ENCODE results near the gene DNM1.

The DNM1 gene

DNA sequence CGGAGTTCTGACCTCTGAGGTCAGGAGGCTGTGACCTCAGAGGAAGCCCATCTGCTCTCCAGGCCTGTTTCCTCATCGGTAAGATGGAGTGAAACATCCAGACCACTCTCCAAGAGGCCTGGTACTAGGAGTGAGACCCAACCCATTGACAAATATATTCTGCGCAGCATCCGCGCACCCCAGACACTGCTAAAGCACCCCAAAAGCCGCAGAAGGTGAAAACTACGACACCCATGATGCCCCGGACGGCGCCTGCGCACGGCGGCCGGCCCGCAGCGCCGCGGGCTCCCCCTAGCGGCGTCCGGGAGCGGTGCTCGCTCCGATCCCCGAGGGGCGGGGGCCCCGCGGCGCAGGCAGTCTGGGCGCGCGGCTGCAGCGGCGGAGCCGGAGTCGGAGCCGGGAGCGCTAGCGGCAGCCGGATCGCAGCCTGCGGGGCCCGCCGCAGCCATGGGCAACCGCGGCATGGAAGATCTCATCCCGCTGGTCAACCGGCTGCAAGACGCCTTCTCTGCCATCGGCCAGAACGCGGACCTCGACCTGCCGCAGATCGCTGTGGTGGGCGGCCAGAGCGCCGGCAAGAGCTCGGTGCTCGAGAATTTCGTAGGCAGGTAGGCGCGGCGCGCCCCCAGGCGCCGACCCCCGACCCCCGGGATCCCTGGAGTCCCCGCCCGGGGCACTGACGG, at the start of gene DNM1:
Gene DNM1 (plus strand): TSS at position 356 of the 683 bp plus-strand sequence. CDS start 92 bp downstream, at position 448.
- no peaks in the 10 kb centered on the region for H3K36me3 ChIP-seq (ENCODE audit: control insufficient read depth in 1 of 2, insufficient read depth in 2 of 2, low read length in 2 of 2)
- H3K27ac ChIP-seq (ENCODE audit: low read depth, low read length) = no peak within 1 kb of the TSS
- peaks cover 14 to 16% of the 10 kb centered on the region in 2 donors for H3K27me3 ChIP-seq (ENCODE audit: control insufficient read depth in 1 of 2, insufficient read depth in 2 of 2, low read length in 2 of 2)
- H3K9me3 ChIP-seq (ENCODE audit: control insufficient read depth in 1 of 2, low read length in 2 of 2) = no peaks in the 10 kb centered on the region
- H3K4me3 ChIP-seq (ENCODE audit: low read depth in 1 of 2, low read length in 2 of 2) = peak within 1 kb of the TSS; percentile 59 to 78
- H3K4me1 ChIP-seq (ENCODE audit: control insufficient read depth in 1 of 2, insufficient read depth in 2 of 2, low read length in 2 of 2) = peaks cover 7 to 13% of the 10 kb centered on the region in 2 donors
- peak within 1 kb of the TSS in 1 of 2 donors; percentile 51 for H3K9ac ChIP-seq (ENCODE audit: low read depth in 1 of 2, low read length in 2 of 2)

DNA sequence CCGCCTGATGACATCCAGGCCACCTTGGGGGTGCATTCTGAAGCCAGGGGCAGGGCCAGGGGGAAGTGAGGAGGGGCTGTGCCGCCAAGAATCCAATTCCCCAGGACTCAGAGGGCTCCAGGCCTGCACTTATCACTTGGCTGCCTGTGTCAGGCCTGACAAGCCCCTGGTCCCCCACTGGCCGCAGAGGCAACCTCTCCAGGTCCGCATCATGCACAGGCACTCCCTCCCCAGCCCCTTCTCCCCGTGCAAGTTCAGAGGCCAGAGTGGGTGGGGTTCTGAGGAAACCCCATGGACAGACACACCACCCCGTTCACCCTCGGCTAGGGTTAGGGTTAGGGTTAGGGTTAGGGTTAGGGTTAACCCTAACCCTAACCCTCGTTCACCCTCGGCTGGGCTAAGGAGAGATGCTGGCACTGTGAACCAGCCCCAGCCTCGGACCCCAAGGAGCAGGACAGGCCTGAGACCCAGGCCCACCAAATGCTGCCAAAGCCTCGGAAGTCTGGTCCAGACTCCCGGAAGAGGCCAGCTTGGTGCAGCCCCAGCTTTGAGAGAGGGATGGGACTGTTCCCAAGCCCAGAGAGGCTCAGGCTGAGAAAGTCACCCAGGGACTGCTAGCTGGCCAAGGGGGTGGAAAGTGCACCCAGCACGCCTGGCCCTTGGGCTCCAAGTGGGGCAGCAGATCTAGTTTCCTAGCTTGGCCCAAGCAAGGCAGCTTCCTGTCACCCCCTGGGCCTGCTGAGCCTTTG, 49.1 kb upstream of the DNM1 start:
- H3K9me3 ChIP-seq (ENCODE audit: control insufficient read depth in 1 of 2, low read length in 2 of 2) = no peaks in the 10 kb centered on the region
- H3K27ac ChIP-seq (ENCODE audit: low read depth, low read length) = no peak overlapping the region
- peaks cover 13 to 16% of the 10 kb centered on the region in 2 donors for H3K4me1 ChIP-seq (ENCODE audit: control insufficient read depth in 1 of 2, insufficient read depth in 2 of 2, low read length in 2 of 2)
- no peaks in the 10 kb centered on the region for H3K36me3 ChIP-seq (ENCODE audit: control insufficient read depth in 1 of 2, insufficient read depth in 2 of 2, low read length in 2 of 2)
- no peaks in the 10 kb centered on the region for H3K27me3 ChIP-seq (ENCODE audit: control insufficient read depth in 1 of 2, insufficient read depth in 2 of 2, low read length in 2 of 2)
- H3K4me3 ChIP-seq (ENCODE audit: low read depth in 1 of 2, low read length in 2 of 2) = no peak overlapping the region
- no peak overlapping the region for H3K9ac ChIP-seq (ENCODE audit: low read depth in 1 of 2, low read length in 2 of 2)

DNA sequence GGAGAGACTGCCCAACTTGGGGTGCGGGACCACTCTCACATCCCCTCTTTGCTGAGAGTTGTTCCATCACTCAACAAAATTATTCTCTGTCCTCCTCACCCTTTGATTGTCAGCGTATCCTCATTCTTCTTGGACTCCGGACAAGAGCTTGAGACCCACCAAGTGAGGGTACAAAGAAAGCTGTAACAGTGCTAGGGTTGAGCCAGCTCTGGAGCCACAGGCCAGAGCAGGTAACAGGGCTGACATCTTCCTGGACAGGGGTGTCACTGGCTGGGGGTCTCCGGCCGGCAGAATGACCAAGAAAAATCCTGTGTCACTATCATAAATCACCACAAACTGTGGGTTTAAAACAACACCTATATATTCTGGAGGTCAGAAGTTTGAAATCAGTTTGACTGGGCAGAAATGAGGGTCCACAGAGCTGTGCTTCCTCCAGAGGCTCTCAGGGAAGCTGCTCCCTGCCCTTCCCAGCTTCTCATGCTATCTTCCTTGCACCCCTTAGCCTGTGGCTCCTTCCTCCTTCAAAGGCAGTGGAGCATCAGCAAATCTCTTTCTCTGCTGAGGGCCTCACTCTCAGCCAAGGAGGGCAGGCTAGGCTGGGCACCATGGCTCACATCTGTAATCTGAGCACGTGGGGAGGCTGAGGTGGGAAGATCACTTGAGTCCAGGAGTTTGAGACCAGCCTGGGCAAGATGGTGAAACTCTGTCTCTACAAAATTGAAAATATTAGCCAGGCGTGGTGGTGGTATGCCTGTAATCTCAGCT, 47.3 kb upstream of the DNM1 start:
- Histone ChIP-seq H3K9me3 (ENCODE audit: control insufficient read depth in 1 of 2, low read length in 2 of 2) (no peaks in the 10 kb centered on the region), H3K36me3 (ENCODE audit: control insufficient read depth in 1 of 2, insufficient read depth in 2 of 2, low read length in 2 of 2) (no peaks in the 10 kb centered on the region), H3K4me3 (ENCODE audit: low read depth in 1 of 2, low read length in 2 of 2) (no peak overlapping the region)

DNA sequence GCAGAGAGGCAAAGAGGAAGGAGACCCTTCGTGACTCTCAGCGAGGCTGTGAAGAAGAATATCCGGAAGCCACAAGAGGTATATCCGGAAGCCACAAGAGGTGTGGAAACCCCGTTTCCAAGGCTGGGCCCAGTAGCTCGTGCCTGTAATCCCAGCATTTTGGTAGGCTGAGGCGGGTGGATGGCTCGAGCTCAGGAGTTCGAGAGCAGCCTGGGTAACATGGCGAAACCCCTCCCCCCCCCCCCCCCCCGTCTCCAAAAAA, 43.7 kb upstream of the DNM1 start:
- H3K4me3 ChIP-seq (ENCODE audit: low read depth in 1 of 2, low read length in 2 of 2) = peak overlapping the region; percentile 70 to 80
- H3K27me3 ChIP-seq (ENCODE audit: control insufficient read depth in 1 of 2, insufficient read depth in 2 of 2, low read length in 2 of 2) = no peaks in the 10 kb centered on the region
- H3K9me3 ChIP-seq (ENCODE audit: control insufficient read depth in 1 of 2, low read length in 2 of 2) = no peaks in the 10 kb centered on the region
- peaks cover 0 to 19% of the 10 kb centered on the region in 2 donors for H3K36me3 ChIP-seq (ENCODE audit: control insufficient read depth in 1 of 2, insufficient read depth in 2 of 2, low read length in 2 of 2)
- H3K27ac ChIP-seq (ENCODE audit: low read depth, low read length) = peak overlapping the region; percentile 34
- H3K4me1 ChIP-seq (ENCODE audit: control insufficient read depth in 1 of 2, insufficient read depth in 2 of 2, low read length in 2 of 2) = peaks cover 14 to 16% of the 10 kb centered on the region in 2 donors
- H3K9ac ChIP-seq (ENCODE audit: low read depth in 1 of 2, low read length in 2 of 2) = peak overlapping the region; percentile 63 to 65

More for the DNA sequence above, 47.3 kb upstream of the DNM1 start:
- H3K27me3 ChIP-seq (ENCODE audit: control insufficient read depth in 1 of 2, insufficient read depth in 2 of 2, low read length in 2 of 2) = no peaks in the 10 kb centered on the region
- peaks cover 8 to 11% of the 10 kb centered on the region in 2 donors for H3K4me1 ChIP-seq (ENCODE audit: control insufficient read depth in 1 of 2, insufficient read depth in 2 of 2, low read length in 2 of 2)
- H3K27ac ChIP-seq (ENCODE audit: low read depth, low read length) = no peak overlapping the region
- no peak overlapping the region for H3K9ac ChIP-seq (ENCODE audit: low read depth in 1 of 2, low read length in 2 of 2)

DNA sequence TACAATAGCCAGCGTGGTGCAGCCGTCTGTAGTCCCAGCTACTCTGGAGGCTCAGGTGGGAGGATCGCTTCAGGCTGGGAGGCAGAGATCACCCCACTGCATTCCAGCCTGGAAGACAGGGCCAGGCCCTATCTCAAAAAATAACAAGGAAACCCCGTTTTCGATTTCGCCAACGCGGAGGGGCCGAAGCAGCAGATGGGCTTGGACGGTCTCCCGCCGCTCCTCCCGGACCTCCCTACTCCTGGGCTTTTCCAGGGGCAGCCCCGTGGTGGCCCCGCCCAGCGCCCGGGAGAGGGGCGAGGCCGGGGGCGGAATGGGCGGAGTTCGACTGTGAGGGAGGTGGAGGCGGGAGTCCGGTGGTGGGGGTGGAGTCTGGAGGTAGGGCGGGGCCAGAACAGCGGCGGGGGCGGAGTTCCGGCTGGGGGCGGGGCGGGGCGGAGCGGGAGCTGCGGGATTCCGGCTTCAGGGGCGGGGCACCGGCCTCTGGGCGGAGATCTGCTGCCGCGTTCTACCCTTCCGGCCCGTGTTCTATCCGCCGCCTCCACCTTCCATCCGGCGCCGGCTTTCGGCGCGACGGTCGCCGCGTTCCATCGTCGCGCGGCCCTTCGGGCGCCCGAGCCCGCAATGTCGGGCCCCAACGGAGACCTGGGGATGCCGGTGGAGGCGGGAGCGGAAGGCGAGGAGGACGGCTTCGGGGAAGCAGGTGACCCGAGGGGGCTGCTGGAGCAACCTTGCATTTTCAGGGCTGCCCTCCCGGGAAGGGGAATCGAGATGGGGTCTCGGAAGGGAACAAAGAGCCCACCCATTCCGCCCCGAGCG, 43.2 kb upstream of the DNM1 start, which contains the start of gene BBLN:
Gene BBLN (plus strand): TSS at position 482 of the 819 bp plus-strand sequence. CDS start 143 bp downstream, at position 625.
- Histone ChIP-seq H3K9ac (ENCODE audit: low read depth in 1 of 2, low read length in 2 of 2) (peak within 1 kb of the TSS; percentile 81 to 86), H3K27ac (ENCODE audit: low read depth, low read length) (peak within 1 kb of the TSS; percentile 34), H3K9me3 (ENCODE audit: control insufficient read depth in 1 of 2, low read length in 2 of 2) (no peaks in the 10 kb centered on the region), H3K4me3 (ENCODE audit: low read depth in 1 of 2, low read length in 2 of 2) (peak within 1 kb of the TSS; percentile 80 to 88), H3K27me3 (ENCODE audit: control insufficient read depth in 1 of 2, insufficient read depth in 2 of 2, low read length in 2 of 2) (no peaks in the 10 kb centered on the region), H3K36me3 (ENCODE audit: control insufficient read depth in 1 of 2, insufficient read depth in 2 of 2, low read length in 2 of 2) (peaks cover 0 to 22% of the 10 kb centered on the region in 2 donors), H3K4me1 (ENCODE audit: control insufficient read depth in 1 of 2, insufficient read depth in 2 of 2, low read length in 2 of 2) (peaks cover 14 to 16% of the 10 kb centered on the region in 2 donors)

DNA sequence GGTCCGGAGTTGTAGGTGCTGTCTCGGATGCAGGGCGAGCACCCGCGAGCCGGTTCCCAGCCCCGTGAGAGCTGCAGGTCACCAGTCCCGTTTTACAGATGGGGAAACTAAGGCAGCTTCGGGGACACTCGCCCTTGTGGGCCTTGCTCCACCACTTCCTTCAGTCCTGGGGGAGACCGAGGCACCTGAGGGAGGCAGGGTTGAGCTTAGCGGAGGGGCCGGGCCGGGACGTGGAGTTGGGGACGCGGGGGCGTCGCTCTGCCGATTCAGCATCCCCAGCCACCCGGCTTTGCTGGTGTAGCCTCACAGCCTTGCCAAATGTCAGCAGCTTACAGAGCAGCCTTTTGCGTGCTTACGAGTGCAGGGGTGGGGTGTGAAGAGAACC, 42.6 kb upstream of the DNM1 start:
- no peaks in the 10 kb centered on the region for H3K9me3 ChIP-seq (ENCODE audit: control insufficient read depth in 1 of 2, low read length in 2 of 2)
- H3K27me3 ChIP-seq (ENCODE audit: control insufficient read depth in 1 of 2, insufficient read depth in 2 of 2, low read length in 2 of 2) = no peaks in the 10 kb centered on the region
- peaks cover 0 to 22% of the 10 kb centered on the region in 2 donors for H3K36me3 ChIP-seq (ENCODE audit: control insufficient read depth in 1 of 2, insufficient read depth in 2 of 2, low read length in 2 of 2)
- peak overlapping the region; percentile 81 to 86 for H3K9ac ChIP-seq (ENCODE audit: low read depth in 1 of 2, low read length in 2 of 2)
- no peak overlapping the region for H3K27ac ChIP-seq (ENCODE audit: low read depth, low read length)
- H3K4me3 ChIP-seq (ENCODE audit: low read depth in 1 of 2, low read length in 2 of 2) = peak overlapping the region; percentile 80 to 88
- H3K4me1 ChIP-seq (ENCODE audit: control insufficient read depth in 1 of 2, insufficient read depth in 2 of 2, low read length in 2 of 2) = peaks cover 14 to 16% of the 10 kb centered on the region in 2 donors

DNA sequence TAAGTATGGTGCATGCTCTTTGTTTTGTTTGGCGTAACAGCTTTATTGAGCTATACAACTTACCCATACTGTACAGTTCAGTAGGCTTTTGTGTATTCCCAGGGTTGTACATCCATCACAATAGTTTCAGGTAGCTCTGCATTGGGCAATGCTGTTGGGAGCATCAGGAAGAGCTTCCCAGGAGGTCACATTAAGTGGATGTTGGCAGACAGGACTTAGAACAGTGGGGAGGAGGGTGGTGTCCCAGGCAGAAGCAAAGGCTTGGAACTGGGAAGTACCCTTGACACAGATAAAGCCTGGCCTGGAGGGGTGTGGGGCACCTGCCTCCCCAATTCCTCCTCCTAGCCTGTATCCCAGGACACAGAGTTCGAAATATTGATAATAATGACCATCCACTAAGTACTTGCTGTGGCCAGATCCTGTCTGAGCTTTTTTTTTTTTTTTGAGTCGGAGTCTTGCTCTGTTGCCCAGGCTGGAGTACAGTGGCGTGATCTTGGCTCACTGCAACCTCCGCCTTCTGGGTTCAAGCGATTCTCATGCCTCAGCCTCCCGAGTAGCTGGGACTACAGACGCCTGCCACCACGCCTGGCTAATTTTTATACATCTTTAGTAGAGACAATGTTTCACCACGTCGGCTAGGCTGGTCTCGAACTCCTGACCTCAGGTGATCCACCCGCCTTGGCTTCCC, 41.8 kb upstream of the DNM1 start:
- H3K27me3 ChIP-seq (ENCODE audit: control insufficient read depth in 1 of 2, insufficient read depth in 2 of 2, low read length in 2 of 2) = no peaks in the 10 kb centered on the region
- peaks cover 14 to 16% of the 10 kb centered on the region in 2 donors for H3K4me1 ChIP-seq (ENCODE audit: control insufficient read depth in 1 of 2, insufficient read depth in 2 of 2, low read length in 2 of 2)
- no peaks in the 10 kb centered on the region for H3K9me3 ChIP-seq (ENCODE audit: control insufficient read depth in 1 of 2, low read length in 2 of 2)
- H3K36me3 ChIP-seq (ENCODE audit: control insufficient read depth in 1 of 2, insufficient read depth in 2 of 2, low read length in 2 of 2) = peaks cover under 1 to 29% of the 10 kb centered on the region in 2 donors
- H3K4me3 ChIP-seq (ENCODE audit: low read depth in 1 of 2, low read length in 2 of 2) = peak overlapping the region; percentile 80 to 88
- H3K27ac ChIP-seq (ENCODE audit: low read depth, low read length) = no peak overlapping the region
- peak overlapping the region in 1 of 2 donors; percentile 86 for H3K9ac ChIP-seq (ENCODE audit: low read depth in 1 of 2, low read length in 2 of 2)

DNA sequence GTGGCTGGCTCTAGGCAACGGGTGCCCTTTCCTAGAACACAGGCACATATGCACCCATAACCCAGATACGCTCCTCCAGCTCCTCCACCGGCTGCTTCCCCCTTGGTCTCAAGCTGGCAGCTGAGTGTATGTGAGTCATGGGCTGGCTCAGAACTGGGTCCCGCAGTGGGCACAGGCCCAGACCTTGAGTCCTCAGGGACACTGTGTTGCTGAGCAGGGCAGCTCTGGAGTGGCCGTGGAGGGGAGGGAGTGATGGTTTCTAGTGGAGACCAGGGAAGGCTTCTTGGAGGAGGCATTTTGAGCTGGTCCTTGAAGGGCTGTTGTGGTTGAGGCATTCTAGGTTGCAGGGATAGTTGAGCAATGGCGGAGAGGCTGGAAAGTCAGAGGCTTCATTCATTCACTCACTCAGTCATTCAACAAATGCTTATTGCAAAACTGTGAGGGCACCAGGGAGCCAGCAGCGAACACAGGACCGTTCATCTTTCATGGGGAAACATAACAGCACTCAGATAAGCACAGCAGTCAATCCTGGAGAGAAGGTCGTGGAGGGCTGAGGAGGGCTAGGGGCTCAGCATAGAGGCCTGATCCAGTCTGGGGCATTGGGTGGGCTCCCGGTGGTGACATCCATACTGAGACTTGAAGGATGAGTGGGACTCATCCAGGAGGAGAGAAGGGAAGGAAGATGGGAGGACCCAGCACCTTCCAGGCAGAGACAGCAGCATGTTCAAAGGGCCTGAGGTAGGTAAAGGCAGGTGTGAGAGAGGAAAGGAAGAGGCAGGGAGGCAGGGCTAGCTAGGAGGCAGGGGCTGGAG, 40.8 kb upstream of the DNM1 start:
- H3K27ac ChIP-seq (ENCODE audit: low read depth, low read length) = no peak overlapping the region
- H3K9me3 ChIP-seq (ENCODE audit: control insufficient read depth in 1 of 2, low read length in 2 of 2) = no peaks in the 10 kb centered on the region
- peaks cover 14 to 16% of the 10 kb centered on the region in 2 donors for H3K4me1 ChIP-seq (ENCODE audit: control insufficient read depth in 1 of 2, insufficient read depth in 2 of 2, low read length in 2 of 2)
- no peaks in the 10 kb centered on the region for H3K27me3 ChIP-seq (ENCODE audit: control insufficient read depth in 1 of 2, insufficient read depth in 2 of 2, low read length in 2 of 2)
- H3K36me3 ChIP-seq (ENCODE audit: control insufficient read depth in 1 of 2, insufficient read depth in 2 of 2, low read length in 2 of 2) = peaks cover 12 to 40% of the 10 kb centered on the region in 2 donors
- H3K4me3 ChIP-seq (ENCODE audit: low read depth in 1 of 2, low read length in 2 of 2) = no peak overlapping the region
- H3K9ac ChIP-seq (ENCODE audit: low read depth in 1 of 2, low read length in 2 of 2) = no peak overlapping the region
